GM19025 (cell line): Measurements from ENCODE around the gene SNX10.

Experiments used
- ATAC-seq: cut with Tn5 transposase; IDR thresholded peaks from one replicate; pipeline ENCODE4 v1.9.1; 2021; ENCODE audit warnings: mild to moderate bottlenecking, low read depth, moderate library complexity; ENCODE audit not compliant: unreplicated experiment

Gene SNX10

GRCh38 chr7:26365077-26365900 lies 73.6 kb downstream of the SNX10 start:
- peak; percentile 80 for ATAC-seq

GRCh38 chr7:26365901-26366275 lies 74.2 kb downstream of the SNX10 start:
- ATAC-seq: no peak

GRCh38 chr7:26367219-26367711 lies 75.6 kb downstream of the SNX10 start:
- no peak for ATAC-seq

- ATAC-seq: no peak
Measured at GRCh38 chr7:26368542-26368941, 76.9 kb downstream of the SNX10 start.

- no peak for ATAC-seq
Measured at GRCh38 chr7:26369593-26369992, 77.9 kb downstream of the SNX10 start.

GRCh38 chr7:26370011-26370410 lies 78.3 kb downstream of the SNX10 start:
- ATAC-seq: no peak

- ATAC-seq: no peak
Measured at GRCh38 chr7:26372249-26372648, 80.6 kb downstream of the SNX10 start.

GRCh38 chr7:26372704-26373103 lies 81.0 kb downstream of the SNX10 start:
- no peak for ATAC-seq

- ATAC-seq: no peak
Measured at GRCh38 chr7:26374647-26375373, 83.1 kb downstream of the SNX10 start.

GRCh38 chr7:26375726-26376174 lies 84.1 kb downstream of the SNX10 start:
- peak; percentile 12 for ATAC-seq

- ATAC-seq: peak; percentile 31
Measured at GRCh38 chr7:26376175-26376917, 84.7 kb downstream of the SNX10 start.

GRCh38 chr7:26378016-26378415 lies 86.4 kb downstream of the SNX10 start:
- no peak for ATAC-seq

GRCh38 chr7:26379711-26380110 lies 88.0 kb downstream of the SNX10 start:
- ATAC-seq: no peak

GRCh38 chr7:26381476-26382353 lies 90.1 kb downstream of the SNX10 start:
- ATAC-seq: no peak

GRCh38 chr7:26385240-26385639 lies 93.6 kb downstream of the SNX10 start:
- no peak for ATAC-seq

GRCh38 chr7:26387731-26388130 lies 96.1 kb downstream of the SNX10 start:
- no peak for ATAC-seq

- ATAC-seq: peak; percentile 60
Measured at GRCh38 chr7:26388256-26388655, 96.6 kb downstream of the SNX10 start.

- no peak for ATAC-seq
Measured at GRCh38 chr7:26390016-26390415, 98.4 kb downstream of the SNX10 start.

GRCh38 chr7:26393818-26394217 lies 102.2 kb downstream of the SNX10 start:
- ATAC-seq: no peak

GRCh38 chr7:26397332-26397731 lies 105.7 kb downstream of the SNX10 start:
- ATAC-seq: no peak
